Renal cortex interstitium (tissue), 11 donors: Measurements from ENCODE around the gene KCNAB1. TPM values are rescaled to one million over a fixed set of nuclear protein-coding genes. Genes with fewer than 3 reads are reported as not detected.

Experiments used
- DNase-seq, 11 donors: peaks; one replicate each; pipeline ENCODE4 v3.0.0-alpha.2; 2013; ENCODE audit warnings: low read depth in 9 of 11, low spot score in 4 of 11; ENCODE audit errors: extremely low read depth in 1 of 11
- polyA plus RNA-seq, 3 donors: library from polyadenylated mRNA; unstranded; fragments of 120-200 nt; gene quantifications; one replicate each; pipeline ENCODE4 v1.2.1, GENCODE V29; 2013; ENCODE audit not compliant: insufficient read length in 3 of 3

Gene KCNAB1
- polyA plus RNA-seq, 3 donors = 3.3 to 4.3 (median 3.5) TPM

GRCh38 chr3:156449710-156450574 lies 329.6 kb downstream of the KCNAB1 start:
- no peak for DNase-seq

- DNase-seq = no peak
Measured at GRCh38 chr3:156455839-156456238, 335.5 kb downstream of the KCNAB1 start.

GRCh38 chr3:156456771-156457224 lies 336.4 kb downstream of the KCNAB1 start:
- no peak for DNase-seq

GRCh38 chr3:156459434-156459833 lies 339.1 kb downstream of the KCNAB1 start:
- DNase-seq = no peak

- no peak for DNase-seq
Measured at GRCh38 chr3:156460206-156460611, 339.8 kb downstream of the KCNAB1 start.

- DNase-seq = no peak
Measured at GRCh38 chr3:156461889-156462288, 341.5 kb downstream of the KCNAB1 start.

- no peak for DNase-seq
Measured at GRCh38 chr3:156463123-156463522, 342.7 kb downstream of the KCNAB1 start.

- no peak for DNase-seq
Measured at GRCh38 chr3:156465194-156465593, 344.8 kb downstream of the KCNAB1 start.

GRCh38 chr3:156469456-156469855 lies 349.1 kb downstream of the KCNAB1 start:
- DNase-seq = no peak

GRCh38 chr3:156471431-156471830 lies 351.1 kb downstream of the KCNAB1 start:
- DNase-seq = no peak

- no peak for DNase-seq
Measured at GRCh38 chr3:156472150-156472549, 351.8 kb downstream of the KCNAB1 start.

- no peak for DNase-seq
Measured at GRCh38 chr3:156472684-156473083, 352.3 kb downstream of the KCNAB1 start.

GRCh38 chr3:156473341-156473740 lies 353.0 kb downstream of the KCNAB1 start:
- DNase-seq = no peak

- peak in 1 of 11 donors; percentile 13 for DNase-seq
Measured at GRCh38 chr3:156474560-156475389, 354.4 kb downstream of the KCNAB1 start.

GRCh38 chr3:156477323-156477722 lies 356.9 kb downstream of the KCNAB1 start:
- DNase-seq = no peak

GRCh38 chr3:156478891-156479290 lies 358.5 kb downstream of the KCNAB1 start:
- no peak for DNase-seq

GRCh38 chr3:156479604-156480003 lies 359.2 kb downstream of the KCNAB1 start:
- DNase-seq = no peak

- DNase-seq = no peak
Measured at GRCh38 chr3:156480949-156481348, 360.6 kb downstream of the KCNAB1 start.

- no peak for DNase-seq
Measured at GRCh38 chr3:156483002-156483401, 362.6 kb downstream of the KCNAB1 start.

- no peak for DNase-seq
Measured at GRCh38 chr3:156483426-156483825, 363.0 kb downstream of the KCNAB1 start.
